GM12864 (cell line): Measurements from ENCODE around the gene PAPLN.

Source experiments
- DNase-seq: peaks from one replicate; pipeline ENCODE4 v3.0.0-alpha.2; 2011; ENCODE audit warnings: low read depth
- H3K4me3 ChIP-seq: 2 replicates; pipeline ENCODE4 v1.5.1; 2011; ENCODE audit warnings: mild to moderate bottlenecking, low read depth, low read length, control low read depth
- CTCF ChIP-seq: IDR thresholded peaks from 2 replicates; pipeline ENCODE4 v1.5.1; 2011; ENCODE audit warnings: low read depth, mild to moderate bottlenecking, moderate library complexity, low read length, control low read depth, inconsistent platforms; ENCODE audit errors: missing control alignments

Gene PAPLN

GRCh38 chr14:73255005-73255400 lies 17.7 kb downstream of the PAPLN start:
- TF ChIP-seq CTCF = no peak
- H3K4me3 ChIP-seq = no peak overlapping the region
- no peak for DNase-seq

- DNase-seq = no peak
- no peak for TF ChIP-seq CTCF
- no peak overlapping the region for H3K4me3 ChIP-seq
Measured at GRCh38 chr14:73255693-73256225, 18.5 kb downstream of the PAPLN start.

- no peak overlapping the region for H3K4me3 ChIP-seq
- TF ChIP-seq CTCF = no peak
- DNase-seq = no peak
Measured at GRCh38 chr14:73258076-73258475, 20.8 kb downstream of the PAPLN start.

GRCh38 chr14:73258845-73259611 lies 21.7 kb downstream of the PAPLN start:
- no peak for TF ChIP-seq CTCF
- no peak for DNase-seq
- no peak overlapping the region for H3K4me3 ChIP-seq

GRCh38 chr14:73259837-73260236 lies 22.5 kb downstream of the PAPLN start:
- H3K4me3 ChIP-seq = no peak overlapping the region
- no peak for DNase-seq
- TF ChIP-seq CTCF = no peak

GRCh38 chr14:73260574-73260973 lies 23.3 kb downstream of the PAPLN start:
- DNase-seq = no peak
- no peak for TF ChIP-seq CTCF
- no peak overlapping the region for H3K4me3 ChIP-seq

GRCh38 chr14:73261075-73261474 lies 23.8 kb downstream of the PAPLN start:
- no peak for DNase-seq
- no peak for TF ChIP-seq CTCF
- no peak overlapping the region for H3K4me3 ChIP-seq
